PC-3 (cell line): ENCODE measurements around the gene MRO.

ENCODE experiments used
- EZH2 ChIP-seq: fragments of 300-600 bp; sonication (generic); IDR thresholded peaks from one replicate; pipeline ENCODE4 v1.6.1; 2017; ENCODE audit warnings: antibody characterized with exemption, mild to moderate bottlenecking, low read length; ENCODE audit not compliant: unreplicated experiment
- EZH2phosphoT487 ChIP-seq: fragments of 300-600 bp; sonication (generic); IDR thresholded peaks from 2 replicates; pipeline ENCODE4 v1.6.1; 2018; ENCODE audit warnings: mild to moderate bottlenecking, antibody characterized with exemption, low read length, borderline replicate concordance
- TF ChIP-seq, protein P1 (sequence below): fragments of 300-600 bp; sonication (generic); conservative IDR thresholded peaks from 2 replicates; pipeline ENCODE4 v1.5.1; 2017; ENCODE audit warnings: antibody characterized with exemption, low read depth, mild to moderate bottlenecking, low read length

DNA sequence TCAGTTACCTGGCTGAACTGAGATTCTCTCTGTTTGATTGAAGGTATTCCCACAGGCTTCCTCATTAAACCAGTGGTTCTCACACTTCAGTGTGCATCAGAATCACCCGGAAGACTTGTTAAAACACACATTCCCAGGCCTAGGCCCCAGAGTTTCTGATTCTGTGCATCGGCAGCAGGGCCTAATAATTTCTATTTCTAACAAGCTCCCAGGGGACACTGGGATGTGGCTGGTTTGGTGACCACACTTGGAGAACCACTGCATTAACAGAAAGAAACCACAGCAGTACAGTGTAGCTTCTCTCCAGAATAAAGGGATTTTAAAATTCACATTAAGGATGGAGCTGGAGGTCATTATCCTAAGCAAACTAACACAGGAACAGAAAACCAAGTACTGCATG, 6.5 kb downstream of the MRO start:
- TF ChIP-seq, protein P1, sequence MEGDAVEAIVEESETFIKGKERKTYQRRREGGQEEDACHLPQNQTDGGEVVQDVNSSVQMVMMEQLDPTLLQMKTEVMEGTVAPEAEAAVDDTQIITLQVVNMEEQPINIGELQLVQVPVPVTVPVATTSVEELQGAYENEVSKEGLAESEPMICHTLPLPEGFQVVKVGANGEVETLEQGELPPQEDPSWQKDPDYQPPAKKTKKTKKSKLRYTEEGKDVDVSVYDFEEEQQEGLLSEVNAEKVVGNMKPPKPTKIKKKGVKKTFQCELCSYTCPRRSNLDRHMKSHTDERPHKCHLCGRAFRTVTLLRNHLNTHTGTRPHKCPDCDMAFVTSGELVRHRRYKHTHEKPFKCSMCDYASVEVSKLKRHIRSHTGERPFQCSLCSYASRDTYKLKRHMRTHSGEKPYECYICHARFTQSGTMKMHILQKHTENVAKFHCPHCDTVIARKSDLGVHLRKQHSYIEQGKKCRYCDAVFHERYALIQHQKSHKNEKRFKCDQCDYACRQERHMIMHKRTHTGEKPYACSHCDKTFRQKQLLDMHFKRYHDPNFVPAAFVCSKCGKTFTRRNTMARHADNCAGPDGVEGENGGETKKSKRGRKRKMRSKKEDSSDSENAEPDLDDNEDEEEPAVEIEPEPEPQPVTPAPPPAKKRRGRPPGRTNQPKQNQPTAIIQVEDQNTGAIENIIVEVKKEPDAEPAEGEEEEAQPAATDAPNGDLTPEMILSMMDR = no peak
- TF ChIP-seq EZH2phosphoT487 (no peak), EZH2 (no peak)
